ENCODE data around the gene MINK1.
"Not testable (repeated sequence)": the region's sequence is repeated elsewhere in the genome, so short reads cannot be mapped to it uniquely, and the experiment has no call there.

Gene MINK1

GRCh38 chr17:4896332-4897197 lies 63.4 kb downstream of the MINK1 start:
- FAIRE-seq: no peak

DNA sequence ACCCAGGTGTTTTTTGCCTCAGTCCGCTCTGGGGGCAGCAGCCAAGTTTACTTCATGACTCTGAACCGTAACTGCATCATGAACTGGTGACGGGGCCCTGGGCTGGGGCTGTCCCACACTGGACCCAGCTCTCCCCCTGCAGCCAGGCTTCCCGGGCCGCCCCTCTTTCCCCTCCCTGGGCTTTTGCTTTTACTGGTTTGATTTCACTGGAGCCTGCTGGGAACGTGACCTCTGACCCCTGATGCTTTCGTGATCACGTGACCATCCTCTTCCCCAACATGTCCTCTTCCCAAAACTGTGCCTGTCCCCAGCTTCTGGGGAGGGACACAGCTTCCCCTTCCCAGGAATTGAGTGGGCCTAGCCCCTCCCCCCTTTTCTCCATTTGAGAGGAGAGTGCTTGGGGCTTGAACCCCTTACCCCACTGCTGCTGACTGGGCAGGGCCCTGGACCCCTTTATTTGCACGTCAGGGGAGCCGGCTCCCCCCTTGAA lies 64.1 kb downstream of the MINK1 start:
- FAIRE-seq: no peak
- no peak for DNase-seq (ENCODE audit: insufficient read length, low spot score)

More at GRCh38 chr17:4896332-4897197, 63.4 kb downstream of the MINK1 start:
- no peak for DNase-seq (ENCODE audit: insufficient read length, low spot score)

GRCh38 chr17:4897785-4898184 lies 64.6 kb downstream of the MINK1 start:
- no peak for DNase-seq (ENCODE audit: insufficient read length, low spot score)
- no peak for FAIRE-seq

GRCh38 chr17:4898351-4898750 lies 65.2 kb downstream of the MINK1 start:
- FAIRE-seq: no peak
- no peak for DNase-seq (ENCODE audit: insufficient read length, low spot score)

DNA sequence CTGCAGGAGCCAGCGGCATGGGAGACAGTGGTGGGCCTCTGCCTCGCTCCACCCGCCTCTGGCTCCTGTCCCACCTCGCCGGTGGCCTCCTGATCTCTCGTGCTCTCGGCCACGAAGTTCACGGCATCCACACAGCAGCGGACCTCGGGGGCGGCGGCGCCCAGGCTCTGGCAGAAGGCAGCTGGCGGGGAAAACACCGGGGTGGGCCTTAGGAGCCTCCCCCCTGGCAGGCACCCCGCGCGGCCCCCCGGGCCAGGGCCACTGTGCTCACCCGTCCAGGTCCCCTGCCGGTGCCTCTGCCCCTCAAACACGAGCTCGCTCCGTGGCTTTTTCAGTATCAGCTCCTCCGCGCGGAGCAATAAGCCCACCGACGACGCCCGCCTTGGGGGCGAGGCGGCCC lies 65.8 kb downstream of the MINK1 start:
- DNase-seq (ENCODE audit: insufficient read length, low spot score) (no peak), FAIRE-seq (no peak)

GRCh38 chr17:4899341-4900230 lies 66.4 kb downstream of the MINK1 start, which contains the start of gene C17orf107:
TSS of gene C17orf107 (plus strand) at chr17:4899536. CDS start at chr17:4899763, 227 bp downstream.
- FAIRE-seq (no peak), DNase-seq (ENCODE audit: insufficient read length, low spot score) (no peak)

DNA sequence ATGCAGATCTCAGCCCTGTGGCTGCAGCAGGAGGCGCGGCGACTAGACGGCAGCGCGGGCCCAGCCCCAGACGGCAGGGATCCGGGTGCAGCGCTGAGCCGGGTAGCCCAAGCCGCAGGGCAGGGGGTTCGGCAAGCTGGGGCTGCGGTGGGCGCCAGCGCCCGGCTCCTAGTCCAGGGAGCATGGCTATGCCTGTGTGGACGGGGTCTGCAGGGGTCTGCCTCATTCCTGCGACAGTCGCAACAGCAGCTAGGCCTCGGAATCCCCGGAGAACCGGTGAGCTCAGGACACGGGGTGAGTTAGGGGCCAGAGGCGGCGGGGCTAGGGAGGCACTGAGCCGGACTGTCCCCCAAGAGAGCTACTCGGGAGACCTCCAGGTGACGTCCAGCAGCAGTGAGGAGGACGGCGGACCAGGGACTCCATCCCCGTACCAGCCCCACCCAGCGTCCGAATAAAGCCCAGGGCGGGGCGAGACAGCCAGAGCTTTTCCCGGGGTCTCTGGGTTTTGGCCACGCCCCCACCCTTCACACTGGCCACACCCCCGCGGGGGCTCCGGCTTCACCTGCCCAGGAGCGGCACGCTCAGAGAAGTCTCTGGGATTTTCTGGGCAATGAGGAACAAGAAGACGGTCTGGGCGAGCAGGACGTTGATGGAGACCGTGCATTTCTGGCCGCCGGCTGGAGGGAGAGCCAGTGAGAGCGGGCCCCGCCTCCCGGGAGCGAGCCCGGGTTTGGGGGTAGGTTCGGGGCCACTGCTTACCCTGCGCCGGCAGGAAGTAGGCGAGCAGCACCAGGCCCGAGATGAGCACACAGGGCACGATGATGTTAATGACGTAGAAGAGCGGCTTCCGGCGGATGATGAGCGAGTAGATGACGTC lies 67.3 kb downstream of the MINK1 start:
- no peak for FAIRE-seq
- no peak for DNase-seq (ENCODE audit: insufficient read length, low spot score)

DNA sequence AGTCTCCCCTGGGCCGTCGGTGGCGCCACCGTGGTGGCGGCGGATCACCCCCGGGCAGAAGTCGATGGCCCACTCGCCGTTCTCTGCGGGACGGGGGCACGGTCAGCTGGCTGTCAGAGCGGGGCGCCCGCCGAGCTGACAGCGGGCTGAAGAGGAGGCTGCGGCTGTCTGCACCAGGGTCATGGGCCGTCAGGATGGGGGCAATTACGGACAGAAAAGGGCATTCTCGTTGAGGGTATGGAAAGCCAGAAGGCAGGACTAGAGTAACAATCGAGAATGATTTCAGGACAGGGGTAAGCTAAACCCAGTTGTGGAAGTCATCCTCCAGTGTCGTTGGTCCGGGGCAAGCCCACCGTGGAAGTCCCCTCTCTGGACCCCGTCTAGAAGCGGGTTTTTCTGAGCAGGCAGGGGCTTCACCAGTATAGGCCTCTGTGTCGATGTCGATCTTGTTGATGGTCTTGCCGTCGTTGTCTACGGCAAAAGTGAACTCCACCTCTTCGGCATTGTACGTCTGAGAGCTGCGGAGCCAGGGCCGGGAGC lies 68.0 kb downstream of the MINK1 start:
- DNase-seq (ENCODE audit: insufficient read length, low spot score) (no peak), FAIRE-seq (no peak)

DNA sequence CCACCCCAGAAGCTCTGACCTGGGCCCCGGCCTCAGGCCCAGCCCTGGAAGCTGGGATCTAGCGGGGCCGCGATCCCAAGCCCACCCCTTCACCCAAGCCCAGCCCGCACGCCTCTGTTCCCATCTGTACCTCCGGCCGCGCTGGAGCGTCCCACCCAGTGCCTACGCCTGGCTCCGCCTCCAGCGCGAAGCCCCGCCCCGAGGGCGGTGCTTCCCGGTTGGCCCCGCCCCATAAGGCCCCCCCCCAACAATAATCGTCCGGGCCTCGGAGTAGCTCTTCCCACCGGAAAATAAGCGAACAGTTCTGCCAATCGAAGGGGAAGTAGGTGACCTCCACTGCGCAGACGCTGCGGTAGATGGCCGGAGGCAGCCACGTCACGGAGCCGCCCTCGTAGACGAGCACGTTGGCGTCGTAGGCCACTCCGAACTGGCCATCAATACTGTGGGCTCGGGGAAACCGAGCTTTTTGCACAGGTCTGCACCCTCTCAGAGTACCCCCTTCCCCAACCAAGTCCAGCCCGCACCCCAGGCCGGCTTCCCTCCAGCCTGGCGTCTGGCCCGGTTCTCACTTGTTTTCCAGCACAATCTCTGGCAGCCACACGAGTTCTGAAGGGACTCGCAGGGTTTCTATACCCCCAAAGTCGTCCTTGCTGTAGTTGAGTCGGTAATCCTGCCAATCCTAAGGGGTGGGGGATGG lies 68.7 kb downstream of the MINK1 start:
- DNase-seq (ENCODE audit: insufficient read length, low spot score): no peak

GRCh38 chr17:4902540-4902939 lies 69.4 kb downstream of the MINK1 start:
- DNase-seq (ENCODE audit: insufficient read length, low spot score): no peak
- FAIRE-seq: no peak

More for the DNA sequence above, 68.7 kb downstream of the MINK1 start:
- FAIRE-seq: peak; percentile 31

DNA sequence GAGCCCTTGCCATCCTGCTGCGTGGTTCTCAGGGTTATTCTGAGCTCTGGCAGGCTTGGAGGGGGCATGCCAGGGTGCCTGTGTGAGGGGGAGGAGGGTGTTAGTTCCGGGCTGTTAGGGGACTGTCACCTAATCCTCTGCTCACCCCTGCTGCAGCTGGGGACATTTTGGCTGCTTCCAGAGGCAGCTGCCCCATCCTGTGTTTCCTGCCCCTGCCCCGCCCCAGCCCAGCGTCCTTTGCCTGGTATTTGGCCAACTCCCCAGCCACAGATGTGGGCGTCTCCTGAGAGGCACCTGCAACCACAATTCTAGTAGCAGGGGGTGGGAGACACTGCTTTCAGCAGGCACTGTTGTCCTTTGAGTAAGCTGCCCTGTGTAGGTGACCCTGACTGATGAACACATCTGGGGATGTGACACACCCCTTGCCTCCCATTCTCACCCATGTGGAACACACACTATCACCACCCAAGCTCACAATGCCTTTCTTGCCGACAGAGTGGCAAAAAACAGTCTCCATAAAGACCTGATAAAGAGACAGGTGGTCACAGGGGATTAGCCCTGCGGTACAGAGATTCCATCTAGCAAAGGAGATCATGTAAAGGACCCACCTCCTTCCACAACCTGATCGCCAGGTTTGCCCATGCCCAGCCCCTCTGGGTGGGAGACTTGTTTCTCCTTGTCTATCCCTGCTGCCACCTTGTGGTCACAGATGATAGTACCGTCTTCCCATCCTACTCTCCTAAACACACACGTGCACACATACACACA lies 70.1 kb downstream of the MINK1 start, which contains the start of gene CHRNE:
TSS of gene CHRNE (minus strand) at position 48 of the 768 bp plus-strand sequence. CDS start at position 13, 35 bp downstream.
- FAIRE-seq (peak; percentile 93), DNase-seq (ENCODE audit: insufficient read length, low spot score) (peak; percentile 77)

DNA sequence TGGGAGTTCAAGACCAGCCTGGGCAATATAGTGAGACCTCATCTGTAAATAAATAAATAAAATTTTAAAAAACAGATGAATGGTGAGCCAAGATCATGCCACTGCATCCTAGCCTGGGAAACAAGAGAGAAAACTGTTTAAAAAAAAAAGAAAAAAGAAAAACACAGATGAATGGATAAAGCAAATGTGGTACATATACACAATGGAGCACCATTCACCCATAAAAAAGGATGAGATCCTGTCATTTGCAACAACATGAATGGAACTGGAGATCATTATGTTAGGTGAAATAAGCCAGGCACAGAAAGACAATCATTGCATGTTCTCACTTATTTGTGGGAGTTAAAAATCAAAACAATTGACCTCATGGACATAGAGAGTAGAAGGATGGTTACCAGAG lies 73.5 kb downstream of the MINK1 start:
- DNase-seq (ENCODE audit: insufficient read length, low spot score); FAIRE-seq: not testable (repeated sequence)

GRCh38 chr17:4908301-4908700 lies 75.2 kb downstream of the MINK1 start:
- DNase-seq (ENCODE audit: insufficient read length, low spot score): no peak
- no peak for FAIRE-seq

- peak; percentile 96 for FAIRE-seq
- DNase-seq (ENCODE audit: insufficient read length, low spot score): peak; percentile 93
Observed at GRCh38 chr17:4908711-4909496, 75.8 kb downstream of the MINK1 start.

DNA sequence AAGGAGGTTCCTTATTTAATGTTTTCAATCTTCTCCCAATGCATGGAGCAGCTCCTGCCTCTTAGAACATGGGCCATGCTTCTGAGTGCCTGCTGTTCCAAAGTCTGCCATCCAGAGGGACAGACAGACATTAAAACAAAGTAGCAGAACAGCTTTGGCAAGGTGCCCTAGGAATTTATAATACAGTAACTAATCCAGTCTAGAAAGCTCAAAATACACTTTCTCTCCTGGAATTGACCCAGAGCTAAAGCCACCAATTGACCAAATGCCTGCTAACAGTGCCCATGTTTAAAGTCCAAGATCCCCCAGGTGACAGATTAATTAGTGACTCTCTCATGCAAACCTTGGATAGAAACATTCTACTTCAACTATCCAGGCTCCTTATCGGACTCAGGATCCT lies 80.9 kb downstream of the MINK1 start:
- DNase-seq (ENCODE audit: insufficient read length, low spot score) (no peak), FAIRE-seq (no peak)

- DNase-seq (ENCODE audit: insufficient read length, low spot score); FAIRE-seq: not testable (repeated sequence)
Observed at GRCh38 chr17:4914551-4914950, 81.4 kb downstream of the MINK1 start.

GRCh38 chr17:4919511-4920047 lies 86.4 kb downstream of the MINK1 start:
- DNase-seq (ENCODE audit: insufficient read length, low spot score) (no peak), FAIRE-seq (no peak)

Measured in HTR-8/SVneo (cell line).